Ovary (tissue), 3 donors: ENCODE data around the gene BCL2L13.

ENCODE experiments used
- EP300 ChIP-seq: sonication (generic); formaldehyde crosslinking; IDR thresholded peaks from one replicate; pipeline ENCODE4 v1.6.1; 2017; ENCODE audit warnings: antibody characterized with exemption
- TF ChIP-seq, protein P1 (sequence below), 3 donors: fragments of 450-650 bp in 2 of 3; fragments of 200-600 bp in 1 of 3; IDR thresholded peaks; one replicate each; pipeline versions ENCODE4 v1.5.1 to v1.8.0; 2016 to 2022; ENCODE audit warnings: antibody characterized with exemption in 3 of 3, mild to moderate bottlenecking in 1 of 3
- donor health status: DM: no; HTN: no; CAD: no.

GRCh38 chr22:17746916-17747315, 108.4 kb downstream of the BCL2L13 start:
- TF ChIP-seq, protein P1, sequence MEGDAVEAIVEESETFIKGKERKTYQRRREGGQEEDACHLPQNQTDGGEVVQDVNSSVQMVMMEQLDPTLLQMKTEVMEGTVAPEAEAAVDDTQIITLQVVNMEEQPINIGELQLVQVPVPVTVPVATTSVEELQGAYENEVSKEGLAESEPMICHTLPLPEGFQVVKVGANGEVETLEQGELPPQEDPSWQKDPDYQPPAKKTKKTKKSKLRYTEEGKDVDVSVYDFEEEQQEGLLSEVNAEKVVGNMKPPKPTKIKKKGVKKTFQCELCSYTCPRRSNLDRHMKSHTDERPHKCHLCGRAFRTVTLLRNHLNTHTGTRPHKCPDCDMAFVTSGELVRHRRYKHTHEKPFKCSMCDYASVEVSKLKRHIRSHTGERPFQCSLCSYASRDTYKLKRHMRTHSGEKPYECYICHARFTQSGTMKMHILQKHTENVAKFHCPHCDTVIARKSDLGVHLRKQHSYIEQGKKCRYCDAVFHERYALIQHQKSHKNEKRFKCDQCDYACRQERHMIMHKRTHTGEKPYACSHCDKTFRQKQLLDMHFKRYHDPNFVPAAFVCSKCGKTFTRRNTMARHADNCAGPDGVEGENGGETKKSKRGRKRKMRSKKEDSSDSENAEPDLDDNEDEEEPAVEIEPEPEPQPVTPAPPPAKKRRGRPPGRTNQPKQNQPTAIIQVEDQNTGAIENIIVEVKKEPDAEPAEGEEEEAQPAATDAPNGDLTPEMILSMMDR (IDR thresholded peaks at IDR 0.05), result no peak
- no peak for TF ChIP-seq EP300
